Transverse colon (tissue), 4 donors: ENCODE data around the gene BOC.

Experiments
- EP300 ChIP-seq: sonication (generic); formaldehyde crosslinking; IDR thresholded peaks from one replicate; pipeline ENCODE4 v1.6.1; 2017; ENCODE audit warnings: antibody characterized with exemption, low read depth
- POLR2A ChIP-seq: fragments of 450-650 bp; IDR thresholded peaks from one replicate; pipeline ENCODE4 v1.6.1; 2016; ENCODE audit warnings: antibody characterized with exemption, mild to moderate bottlenecking, moderate library complexity
- POLR2AphosphoS5 ChIP-seq, 3 donors: sonication (generic); formaldehyde crosslinking; IDR thresholded peaks; one replicate each; pipeline ENCODE4 v1.6.1; 2016; ENCODE audit warnings: antibody characterized with exemption in 3 of 3
- TF ChIP-seq, protein P1 (sequence below), 5 experiments: fragments of 200-600 bp in 3 of 5; fragments of 450-650 bp in 2 of 5; sonication (generic) in 3 of 5; IDR thresholded peaks; 1 replicate in 2 of 5; 2 replicates in 3 of 5; pipeline ENCODE4 v1.5.1; 2016 to 2017; ENCODE audit warnings: antibody characterized with exemption in 5 of 5, inconsistent platforms in 3 of 5, mild to moderate bottlenecking in 2 of 5, moderate library complexity in 1 of 5

DNA sequence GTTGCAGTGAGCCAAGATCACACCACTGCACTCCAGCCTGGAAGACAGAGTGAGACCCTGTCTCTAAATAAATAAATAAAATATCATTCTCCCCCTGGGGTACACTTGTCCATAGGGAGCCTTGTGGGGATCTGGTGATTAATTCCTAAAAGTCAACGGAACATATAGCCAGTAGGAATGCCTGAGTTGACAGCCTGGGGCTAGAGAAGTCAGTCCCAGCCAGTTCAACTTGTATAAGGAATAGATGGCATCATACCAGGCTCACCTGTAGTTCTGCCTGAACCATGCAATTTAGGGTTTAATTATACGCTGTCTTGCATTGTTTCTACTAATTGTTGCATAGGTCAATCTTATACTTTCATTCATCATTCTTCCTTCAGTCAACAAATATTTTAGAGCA, 5.9 kb upstream of the BOC start:
- TF ChIP-seq POLR2A (no peak), EP300 (no peak), POLR2AphosphoS5 (IDR thresholded peaks at IDR 0.05) (no peak)
- TF ChIP-seq, protein P1, sequence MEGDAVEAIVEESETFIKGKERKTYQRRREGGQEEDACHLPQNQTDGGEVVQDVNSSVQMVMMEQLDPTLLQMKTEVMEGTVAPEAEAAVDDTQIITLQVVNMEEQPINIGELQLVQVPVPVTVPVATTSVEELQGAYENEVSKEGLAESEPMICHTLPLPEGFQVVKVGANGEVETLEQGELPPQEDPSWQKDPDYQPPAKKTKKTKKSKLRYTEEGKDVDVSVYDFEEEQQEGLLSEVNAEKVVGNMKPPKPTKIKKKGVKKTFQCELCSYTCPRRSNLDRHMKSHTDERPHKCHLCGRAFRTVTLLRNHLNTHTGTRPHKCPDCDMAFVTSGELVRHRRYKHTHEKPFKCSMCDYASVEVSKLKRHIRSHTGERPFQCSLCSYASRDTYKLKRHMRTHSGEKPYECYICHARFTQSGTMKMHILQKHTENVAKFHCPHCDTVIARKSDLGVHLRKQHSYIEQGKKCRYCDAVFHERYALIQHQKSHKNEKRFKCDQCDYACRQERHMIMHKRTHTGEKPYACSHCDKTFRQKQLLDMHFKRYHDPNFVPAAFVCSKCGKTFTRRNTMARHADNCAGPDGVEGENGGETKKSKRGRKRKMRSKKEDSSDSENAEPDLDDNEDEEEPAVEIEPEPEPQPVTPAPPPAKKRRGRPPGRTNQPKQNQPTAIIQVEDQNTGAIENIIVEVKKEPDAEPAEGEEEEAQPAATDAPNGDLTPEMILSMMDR (IDR thresholded peaks at IDR 0.05), result no peak
